ENCODE measurements around the gene NLRP11.

Gene NLRP11

GRCh38 chr19:55857974-55858373 is 26.2 kb upstream of the NLRP11 start:
- TF ChIP-seq, protein P1, sequence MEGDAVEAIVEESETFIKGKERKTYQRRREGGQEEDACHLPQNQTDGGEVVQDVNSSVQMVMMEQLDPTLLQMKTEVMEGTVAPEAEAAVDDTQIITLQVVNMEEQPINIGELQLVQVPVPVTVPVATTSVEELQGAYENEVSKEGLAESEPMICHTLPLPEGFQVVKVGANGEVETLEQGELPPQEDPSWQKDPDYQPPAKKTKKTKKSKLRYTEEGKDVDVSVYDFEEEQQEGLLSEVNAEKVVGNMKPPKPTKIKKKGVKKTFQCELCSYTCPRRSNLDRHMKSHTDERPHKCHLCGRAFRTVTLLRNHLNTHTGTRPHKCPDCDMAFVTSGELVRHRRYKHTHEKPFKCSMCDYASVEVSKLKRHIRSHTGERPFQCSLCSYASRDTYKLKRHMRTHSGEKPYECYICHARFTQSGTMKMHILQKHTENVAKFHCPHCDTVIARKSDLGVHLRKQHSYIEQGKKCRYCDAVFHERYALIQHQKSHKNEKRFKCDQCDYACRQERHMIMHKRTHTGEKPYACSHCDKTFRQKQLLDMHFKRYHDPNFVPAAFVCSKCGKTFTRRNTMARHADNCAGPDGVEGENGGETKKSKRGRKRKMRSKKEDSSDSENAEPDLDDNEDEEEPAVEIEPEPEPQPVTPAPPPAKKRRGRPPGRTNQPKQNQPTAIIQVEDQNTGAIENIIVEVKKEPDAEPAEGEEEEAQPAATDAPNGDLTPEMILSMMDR (IDR thresholded peaks at IDR 0.05) = no peak
- TF ChIP-seq ZFX (IDR thresholded peaks at IDR 0.05; ENCODE audit: borderline replicate concordance) = no peak

DNA sequence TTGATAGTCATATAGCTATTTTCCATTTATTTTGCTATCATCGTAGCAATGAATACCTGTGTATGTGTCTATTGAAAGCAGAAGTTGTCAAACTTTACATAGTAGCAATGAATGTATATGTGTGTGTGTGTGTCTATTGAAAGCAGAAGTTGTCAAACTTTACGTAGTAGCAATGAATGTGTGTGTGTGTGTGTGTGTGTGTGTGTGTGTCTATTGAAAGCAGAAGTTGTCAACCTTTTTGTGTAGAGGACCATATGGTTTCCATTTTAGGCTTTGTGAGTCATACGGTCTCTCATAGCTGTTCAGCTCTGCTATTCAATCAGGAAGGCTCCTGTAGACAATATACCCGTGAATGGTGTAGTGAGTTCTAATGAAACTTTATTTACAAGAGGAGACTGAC is 25.4 kb upstream of the NLRP11 start:
- TF ChIP-seq ZFX (IDR thresholded peaks at IDR 0.05; ENCODE audit: borderline replicate concordance) = no peak
- TF ChIP-seq, protein P1 (IDR thresholded peaks at IDR 0.05) = no peak
- H3K27ac ChIP-seq = no peak overlapping the region

More at GRCh38 chr19:55857974-55858373, 26.2 kb upstream of the NLRP11 start:
- no peak overlapping the region for H3K27ac ChIP-seq

DNA sequence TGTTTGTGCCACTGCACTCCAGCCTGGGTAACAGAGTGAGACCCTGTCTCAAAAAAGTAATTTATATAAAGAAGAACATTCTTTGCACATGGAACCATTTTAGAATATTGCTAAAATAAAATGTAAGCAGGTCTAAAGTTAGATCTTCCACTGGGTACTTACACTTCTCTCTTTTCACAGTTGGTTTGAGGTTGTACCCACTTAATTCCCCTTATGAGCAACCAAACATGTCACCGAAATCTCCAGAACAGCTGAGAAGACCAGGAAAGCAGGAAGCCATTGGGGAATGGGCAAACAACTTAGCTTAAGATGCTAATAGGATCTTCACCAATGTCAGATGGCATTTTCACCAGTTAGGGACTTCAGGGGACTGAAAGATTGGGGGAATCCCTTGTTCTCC is 23.4 kb upstream of the NLRP11 start:
- no peak overlapping the region for H3K27ac ChIP-seq
- TF ChIP-seq, protein P1 (IDR thresholded peaks at IDR 0.05) = no peak
- no peak for TF ChIP-seq ZFX (IDR thresholded peaks at IDR 0.05; ENCODE audit: borderline replicate concordance)

- TF ChIP-seq, protein P1 (IDR thresholded peaks at IDR 0.05) = no peak
- no peak for TF ChIP-seq ZFX (IDR thresholded peaks at IDR 0.05; ENCODE audit: borderline replicate concordance)
- H3K27ac ChIP-seq = no peak overlapping the region
These were observed 7.1 kb upstream of the NLRP11 start for GRCh38 chr19:55838906-55839305.

- TF ChIP-seq, protein P1 (IDR thresholded peaks at IDR 0.05) = no peak
- TF ChIP-seq ZFX (IDR thresholded peaks at IDR 0.05; ENCODE audit: borderline replicate concordance) = no peak
- no peak overlapping the region for H3K27ac ChIP-seq
These were observed 6.5 kb upstream of the NLRP11 start for GRCh38 chr19:55838251-55838650.

DNA sequence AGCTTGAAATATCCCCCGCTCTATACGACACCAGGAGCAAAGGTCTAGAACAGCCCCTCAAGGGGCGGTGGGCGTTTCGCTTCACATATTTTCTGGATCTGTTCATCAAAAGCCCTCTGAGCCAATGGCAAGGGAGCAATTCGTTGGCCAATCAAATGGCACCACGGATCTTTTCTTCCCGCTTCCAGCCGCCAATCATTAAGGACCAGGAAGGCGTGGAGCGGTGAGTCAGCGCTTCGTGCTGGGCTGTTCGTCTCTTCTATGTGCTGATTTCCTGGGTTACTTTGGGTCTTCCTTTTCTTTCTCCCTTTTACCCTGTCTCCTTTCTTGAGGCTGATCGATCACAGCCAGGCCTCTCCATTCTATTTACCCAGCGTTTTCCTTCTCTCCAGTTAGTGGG is 4.5 kb upstream of the NLRP11 start, which contains the start of gene NLRP4:
Gene NLRP4, plus strand, starts transcription at position 201 of the 400 bp plus-strand sequence. CDS start 15,541 bp downstream, outside the sequence.
- TF ChIP-seq, protein P1 (IDR thresholded peaks at IDR 0.05) = no peak
- TF ChIP-seq ZFX (IDR thresholded peaks at IDR 0.05; ENCODE audit: borderline replicate concordance) = no peak
- no peak within 1 kb of the TSS for H3K27ac ChIP-seq

GRCh38 chr19:55832676-55833075 is 877 bp upstream of the NLRP11 start:
- no peak overlapping the region for H3K27ac ChIP-seq
- TF ChIP-seq ZFX (IDR thresholded peaks at IDR 0.05; ENCODE audit: borderline replicate concordance) = no peak
- TF ChIP-seq, protein P1 (IDR thresholded peaks at IDR 0.05) = no peak
